DMS53 (cell line): Measurements from ENCODE around the gene WHRN.
A peak's percentile ranks its signal among the peaks of the same experiment; 100 is the strongest.

Experiments used
- DNase-seq: peaks from one replicate; lab custom pipeline; 2025; lab: John Stamatoyannopoulos, UW

WHRN gene

DNA sequence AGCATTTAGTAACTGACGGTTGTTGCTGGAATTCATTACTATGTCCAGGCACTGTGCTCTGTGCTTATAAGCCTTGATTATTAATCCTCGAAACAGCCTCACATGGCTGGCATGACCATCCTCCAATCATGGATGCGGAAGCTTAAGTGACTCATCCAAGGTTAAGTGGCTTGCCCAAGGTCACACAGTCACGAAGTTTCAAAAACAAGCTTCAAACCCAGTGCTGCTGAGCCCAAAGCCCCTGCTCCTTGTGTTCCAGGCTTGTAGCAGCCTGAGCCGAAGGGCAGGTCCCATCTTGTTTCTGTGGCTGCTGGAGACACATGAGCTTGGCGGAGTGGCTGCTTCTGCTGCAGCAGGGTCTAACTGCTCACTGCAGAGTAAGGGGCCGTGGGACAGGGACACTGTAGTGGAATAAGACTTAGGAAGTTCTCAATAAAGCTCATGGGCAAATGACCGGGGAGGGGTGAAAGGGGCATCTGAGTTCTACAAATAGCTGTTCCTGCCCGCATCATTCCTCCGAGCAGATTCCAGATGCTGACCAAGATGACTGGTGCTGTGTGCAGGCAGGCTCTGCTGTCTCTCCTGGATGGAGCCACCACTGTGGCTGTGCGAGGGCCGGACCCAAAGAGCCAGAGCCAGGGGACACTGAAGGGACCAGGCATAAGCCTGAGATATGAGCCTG is 32.4 kb downstream of the WHRN start:
- DNase-seq = no peak

DNA sequence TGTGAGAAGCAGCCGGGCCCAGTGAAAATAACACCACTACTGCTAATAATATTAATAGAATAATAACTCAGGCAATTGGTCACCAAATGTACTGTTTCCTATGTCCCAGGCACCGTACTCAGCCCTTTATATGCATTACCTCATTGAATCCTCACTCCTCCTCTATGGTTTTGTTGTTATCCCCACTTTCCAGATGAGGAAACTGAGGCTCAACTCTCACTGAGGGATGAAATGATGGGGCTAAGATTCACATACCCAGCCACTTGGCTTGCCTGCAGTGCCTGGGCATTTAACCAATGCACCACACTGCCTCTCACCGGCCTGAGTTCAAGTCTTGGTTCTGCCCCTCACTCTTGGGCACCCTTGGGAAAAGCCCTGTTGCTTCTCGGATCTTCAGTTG is 34.1 kb downstream of the WHRN start:
- no peak for DNase-seq

DNA sequence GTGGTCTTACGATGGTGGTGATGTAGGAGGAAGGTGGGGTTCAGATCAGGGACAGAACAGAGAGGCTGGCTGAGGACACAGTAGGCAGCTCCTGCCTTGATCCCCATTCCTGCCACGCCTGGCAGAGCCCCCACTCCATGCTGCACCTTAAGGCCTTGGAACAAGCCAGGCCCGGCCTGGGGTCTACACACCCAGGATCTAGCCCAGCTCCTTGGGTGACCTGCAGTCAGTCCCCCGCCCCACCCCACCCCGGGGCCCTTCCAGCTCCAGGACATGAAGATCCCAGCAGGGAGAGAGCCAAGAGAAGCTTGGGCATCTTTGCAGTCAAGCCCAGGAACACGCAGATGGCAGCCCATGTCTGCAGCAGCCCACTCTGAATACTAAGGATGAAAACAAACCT is 34.7 kb downstream of the WHRN start:
- DNase-seq = no peak

DNA sequence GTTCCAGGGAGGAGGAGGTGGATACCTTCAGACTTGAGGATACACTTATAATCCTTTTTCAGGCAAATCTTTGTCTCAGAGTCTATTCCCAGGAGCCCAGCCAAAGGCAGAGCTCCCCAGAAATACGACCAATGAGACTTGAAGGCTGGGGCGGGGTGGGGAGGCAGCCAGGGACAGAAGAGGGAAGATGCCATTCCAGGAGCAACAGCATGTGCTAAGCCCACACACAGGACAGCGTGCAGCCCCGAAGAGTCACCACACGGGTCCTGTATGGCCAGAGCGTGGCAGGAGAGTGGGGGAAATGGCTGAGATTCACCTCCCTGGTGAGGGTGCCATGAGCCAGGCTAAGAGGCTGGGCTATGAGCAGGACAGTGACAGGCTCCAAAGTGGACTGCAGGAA is 35.2 kb downstream of the WHRN start:
- DNase-seq = no peak

DNA sequence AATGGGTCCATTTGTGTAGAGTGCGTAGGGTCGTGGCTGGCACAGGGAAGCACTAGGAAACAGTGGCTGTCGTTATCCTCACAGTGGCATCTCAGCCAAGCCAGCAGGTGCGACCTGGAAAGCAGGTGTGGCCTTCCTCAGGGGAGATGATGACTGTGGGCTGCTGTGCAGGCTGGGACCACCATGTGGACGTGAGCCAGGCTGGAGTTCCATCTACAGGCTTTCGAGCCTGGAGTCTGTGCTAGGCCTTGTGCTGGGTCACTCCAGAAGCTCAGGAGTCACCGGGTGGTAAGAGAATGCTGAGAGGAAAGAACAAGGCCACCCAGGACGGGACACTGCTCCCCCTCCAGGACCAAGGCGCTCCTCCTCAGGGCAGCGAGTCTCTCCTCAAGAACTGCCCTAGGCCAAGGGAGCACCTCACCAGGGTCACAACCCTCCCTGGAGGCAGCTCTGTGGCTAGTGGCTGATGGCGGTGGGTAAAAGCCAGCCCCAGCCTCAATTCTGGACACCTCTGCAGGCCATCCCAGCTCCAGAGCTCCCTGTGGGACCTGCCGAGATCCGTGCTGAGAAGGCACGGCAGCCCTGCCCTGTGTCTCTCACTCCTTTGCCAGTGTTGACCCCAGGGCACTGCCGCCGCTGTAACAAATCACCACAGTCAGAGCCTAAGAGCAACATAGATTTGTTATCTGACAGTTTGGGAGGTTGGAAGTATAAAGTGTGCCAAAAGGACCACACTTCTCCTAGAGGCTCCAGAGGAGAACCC is 36.0 kb downstream of the WHRN start:
- no peak for DNase-seq

DNA sequence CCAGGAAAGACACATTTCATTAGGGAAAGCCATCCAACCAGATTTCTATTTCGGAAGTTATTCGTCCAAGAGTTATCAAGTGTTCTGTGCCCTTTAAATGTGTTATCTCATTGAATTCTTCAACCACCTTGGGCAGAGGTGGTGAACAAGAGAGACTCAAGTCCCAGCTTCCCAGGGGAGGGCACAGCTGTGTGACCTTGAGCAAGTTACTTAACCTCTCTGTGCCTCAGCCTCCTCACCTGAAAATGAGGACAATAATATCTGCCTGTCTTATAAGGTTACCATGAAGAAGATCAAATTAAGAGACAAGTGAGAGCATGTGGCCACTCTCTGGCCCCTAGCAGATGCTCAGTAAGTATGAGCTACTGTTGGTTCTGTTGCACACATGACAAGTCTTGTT is 37.4 kb downstream of the WHRN start:
- no peak for DNase-seq

DNA sequence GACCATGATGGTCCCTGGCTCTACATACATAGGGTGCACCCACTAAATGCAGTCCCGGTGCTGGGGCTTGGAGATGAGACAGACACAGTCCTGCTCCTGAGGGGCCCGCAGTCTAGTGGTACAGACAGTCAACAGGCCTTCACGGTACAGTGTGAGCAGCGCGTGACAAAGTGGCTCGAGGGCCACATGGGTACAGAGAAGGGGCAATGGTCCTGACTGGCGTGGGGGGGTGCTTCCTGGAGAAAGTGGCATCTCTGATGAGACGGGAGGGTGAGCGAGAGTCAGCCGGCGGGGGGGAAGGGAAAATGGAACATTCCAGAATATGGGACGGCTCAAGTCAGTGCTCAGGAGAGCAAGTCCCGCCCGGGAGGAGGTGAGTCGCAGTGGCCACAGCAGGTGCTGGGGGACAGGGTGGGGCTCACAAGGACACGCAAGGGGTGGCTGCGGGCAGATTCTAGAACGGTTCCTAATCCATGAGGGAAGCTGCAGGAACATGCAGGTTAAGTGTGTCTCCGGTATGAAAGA is 38.0 kb downstream of the WHRN start:
- no peak for DNase-seq

DNA sequence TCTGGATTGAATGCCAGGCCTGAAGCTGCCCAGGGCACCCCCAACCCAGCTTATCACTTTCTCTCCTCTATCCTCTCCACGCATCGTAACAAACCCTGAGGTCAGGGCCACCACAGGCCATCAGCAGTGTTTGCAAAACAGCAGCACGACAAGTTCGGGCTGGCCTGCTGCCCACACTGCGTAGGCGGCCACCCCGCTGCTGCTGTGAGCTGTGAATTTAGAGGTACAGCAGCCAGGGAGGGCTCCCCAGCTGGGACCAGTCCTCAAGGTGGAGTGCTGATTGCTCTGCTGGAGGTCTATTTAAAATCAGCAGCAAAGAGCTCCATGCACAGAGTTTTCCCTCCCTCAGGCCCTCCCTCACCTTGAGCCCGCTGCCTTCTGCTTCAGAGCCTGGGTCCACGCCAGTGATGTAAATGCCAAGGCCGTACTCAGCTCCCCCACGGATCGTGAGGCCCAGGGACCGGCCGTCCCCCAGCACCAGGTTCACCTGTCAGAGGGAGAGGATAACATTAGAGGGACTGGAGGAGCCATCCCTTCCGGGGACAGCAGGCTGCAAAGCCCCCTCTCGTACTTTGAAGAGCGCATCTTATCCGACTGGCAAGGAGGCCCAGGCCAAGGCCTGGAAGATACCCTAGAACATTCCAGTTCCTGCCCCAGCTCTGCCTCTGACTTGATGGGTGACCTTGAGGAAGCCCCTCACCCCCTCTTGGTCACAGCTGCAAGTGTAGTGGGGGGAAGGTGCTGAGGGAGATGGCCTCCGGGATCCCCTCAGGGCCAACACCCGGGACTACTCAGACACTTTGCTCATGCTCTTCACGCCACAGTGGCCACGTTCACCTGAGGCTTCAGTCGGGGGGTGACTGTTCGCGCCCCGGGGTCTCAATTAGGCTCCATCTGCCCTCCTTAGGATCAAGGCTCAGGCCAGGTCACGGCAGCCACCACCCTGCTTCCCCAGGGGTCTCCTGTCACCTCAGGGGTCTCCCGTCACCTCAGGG is 39.1 kb downstream of the WHRN start:
- DNase-seq = no peak

DNA sequence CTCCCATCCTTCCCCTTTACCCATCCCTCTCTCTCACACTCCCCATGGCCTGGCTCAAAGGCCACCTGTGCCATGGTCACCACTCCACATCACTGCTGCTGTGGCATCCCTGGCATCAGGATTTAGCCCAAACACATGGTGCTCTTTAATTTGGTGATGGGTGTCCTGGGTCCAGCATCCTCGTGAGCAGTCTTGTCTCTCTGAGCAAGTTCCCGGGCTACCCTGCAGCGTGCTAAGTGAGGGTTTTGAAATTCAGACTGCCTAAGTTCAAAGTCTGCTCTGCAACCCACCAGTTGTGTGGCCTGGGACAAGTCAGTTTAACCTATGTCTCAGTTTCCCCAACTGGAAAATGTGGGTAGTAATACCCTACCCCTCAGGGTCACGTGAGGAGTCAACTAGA is 39.9 kb downstream of the WHRN start:
- DNase-seq = no peak

DNA sequence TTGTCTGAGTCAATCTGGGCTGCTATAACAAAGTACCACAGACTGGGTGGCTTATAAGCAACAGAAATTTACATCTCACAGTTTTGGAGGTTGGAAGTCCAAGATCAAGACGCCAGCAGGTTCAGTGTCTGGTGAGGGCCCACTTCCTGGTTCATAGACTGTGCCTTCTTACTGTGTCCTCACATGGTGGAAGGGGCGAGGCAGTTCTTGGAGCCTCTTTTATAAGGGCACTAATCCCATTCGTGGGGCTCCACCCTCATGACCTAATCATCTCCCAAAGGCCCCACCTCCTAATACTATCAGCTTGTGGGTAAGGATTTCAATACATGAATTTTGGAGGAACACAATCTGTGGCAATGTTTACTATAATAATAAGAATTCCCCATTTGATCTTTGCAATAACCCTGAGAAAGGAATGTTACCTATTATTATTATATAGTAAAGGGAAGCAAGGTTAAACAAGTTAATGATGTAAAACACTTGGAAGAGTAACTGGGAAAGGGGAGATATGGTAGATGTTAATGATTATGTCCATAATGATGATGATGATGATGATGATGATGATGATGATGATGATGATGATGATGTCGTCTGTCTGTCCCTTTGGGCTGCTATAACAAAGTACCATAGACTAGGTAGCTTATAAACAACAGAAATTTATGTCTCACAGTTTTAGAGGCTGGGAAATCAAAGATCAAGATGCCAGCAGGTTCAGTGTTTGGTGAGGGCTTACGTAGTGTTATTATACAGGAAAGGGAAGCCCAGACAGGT is 40.8 kb downstream of the WHRN start:
- DNase-seq = no peak

DNA sequence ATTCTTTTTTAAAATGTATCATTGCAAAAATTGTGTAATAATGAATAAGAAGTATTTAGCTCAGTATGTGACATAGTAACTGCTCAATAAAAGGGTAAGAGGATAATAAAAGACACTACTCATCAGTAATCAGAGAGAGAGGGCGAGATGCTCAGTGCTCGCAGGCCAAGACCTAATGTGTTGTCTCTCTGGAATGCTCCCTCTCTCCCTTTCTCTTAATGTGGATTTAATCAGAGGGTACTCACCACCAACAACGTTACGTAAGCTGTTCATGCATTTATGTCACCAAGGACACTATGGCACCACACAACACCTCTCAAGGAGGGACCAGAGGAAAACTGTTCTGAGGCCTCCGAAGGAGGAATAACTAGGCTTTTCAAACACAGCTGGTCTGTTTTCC is 42.5 kb downstream of the WHRN start:
- no peak for DNase-seq

DNA sequence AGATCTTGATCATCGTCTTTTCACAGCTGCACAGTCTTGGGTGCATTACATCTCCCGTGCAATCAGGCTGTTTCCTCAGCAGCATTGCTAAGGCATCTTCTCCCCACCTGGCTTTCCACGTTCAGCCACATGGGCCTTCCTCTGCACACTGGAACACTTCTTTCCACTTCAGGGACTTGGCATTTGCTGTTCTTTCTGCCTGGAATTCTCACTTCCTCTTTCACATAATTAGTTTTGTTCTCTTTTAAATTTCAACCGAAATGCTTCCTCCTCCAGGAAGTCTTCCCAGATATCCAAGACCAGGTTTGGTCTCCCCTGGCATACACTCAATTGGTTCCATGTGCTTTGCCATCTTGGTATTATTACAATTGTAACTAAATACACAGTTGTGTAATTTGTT is 43.8 kb downstream of the WHRN start:
- no peak for DNase-seq

DNA sequence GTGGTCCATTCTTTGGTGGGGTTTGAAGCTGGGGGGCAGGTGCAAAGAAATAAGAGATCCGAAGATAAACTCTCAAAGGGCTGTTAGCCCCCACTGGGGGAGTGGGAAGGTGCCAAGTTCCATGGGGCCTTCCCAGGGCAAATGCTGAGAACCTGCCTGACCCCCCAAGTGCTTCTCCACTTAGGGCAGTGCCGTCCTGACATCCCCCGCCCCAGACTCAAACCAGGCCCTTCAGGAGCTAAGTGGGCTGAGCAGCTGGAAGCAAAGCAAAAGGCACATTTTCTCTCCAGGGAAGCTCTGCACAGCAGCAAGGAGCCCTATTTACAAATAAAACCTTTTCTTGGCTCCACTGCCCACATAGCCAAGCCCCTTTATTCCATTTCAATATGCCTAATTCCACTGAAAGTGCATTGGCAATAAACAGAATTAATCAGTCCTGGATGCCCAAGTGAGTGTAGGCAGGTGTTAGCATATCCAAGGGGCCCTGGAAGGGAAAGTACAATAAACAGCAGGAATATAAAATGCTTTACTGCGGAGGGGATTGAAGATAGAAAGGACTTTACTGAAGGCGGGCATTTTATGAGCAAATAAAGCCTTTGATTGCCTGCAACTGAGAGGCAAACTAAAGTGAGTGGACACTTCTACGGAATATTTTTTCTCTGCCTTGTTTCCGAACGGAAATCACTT is 44.6 kb downstream of the WHRN start:
- no peak for DNase-seq

DNA sequence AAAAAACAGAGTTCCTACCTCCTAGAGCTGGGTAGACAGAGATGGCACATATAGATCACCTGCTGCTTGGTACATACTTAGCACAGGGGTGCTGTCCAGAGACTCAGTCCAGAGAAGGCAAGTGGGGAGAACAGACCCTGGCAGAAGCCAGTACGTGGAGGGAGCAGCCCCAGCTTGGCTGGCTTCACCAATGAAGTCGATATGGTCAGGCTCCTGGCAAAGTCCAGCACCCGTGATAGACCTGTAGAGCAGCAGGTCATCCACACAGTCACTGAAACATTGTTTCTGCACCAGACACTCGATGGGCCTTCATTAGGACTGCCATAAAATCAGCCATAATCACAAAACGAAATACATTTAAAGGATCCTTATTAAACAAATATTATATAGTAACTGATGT is 45.8 kb downstream of the WHRN start:
- no peak for DNase-seq

DNA sequence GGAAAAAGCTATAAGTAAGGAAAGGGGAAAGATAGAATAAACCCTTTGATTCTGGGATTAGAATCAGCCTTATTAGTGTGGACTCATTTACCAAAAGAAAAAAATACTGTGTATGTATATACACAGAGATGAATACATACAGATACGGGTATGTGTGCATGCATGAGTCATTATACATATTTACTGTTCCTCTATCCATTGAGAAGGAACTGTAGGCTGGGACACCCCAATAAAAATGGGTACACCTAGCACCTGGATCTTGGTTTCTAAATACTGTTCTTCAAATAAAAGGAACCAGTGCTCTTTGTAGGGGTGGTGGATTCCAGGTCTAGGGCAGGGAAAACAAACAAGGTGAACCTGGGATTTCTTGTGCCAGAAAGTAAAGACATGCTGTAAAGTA is 48.3 kb downstream of the WHRN start:
- DNase-seq = peak; percentile 56

DNA sequence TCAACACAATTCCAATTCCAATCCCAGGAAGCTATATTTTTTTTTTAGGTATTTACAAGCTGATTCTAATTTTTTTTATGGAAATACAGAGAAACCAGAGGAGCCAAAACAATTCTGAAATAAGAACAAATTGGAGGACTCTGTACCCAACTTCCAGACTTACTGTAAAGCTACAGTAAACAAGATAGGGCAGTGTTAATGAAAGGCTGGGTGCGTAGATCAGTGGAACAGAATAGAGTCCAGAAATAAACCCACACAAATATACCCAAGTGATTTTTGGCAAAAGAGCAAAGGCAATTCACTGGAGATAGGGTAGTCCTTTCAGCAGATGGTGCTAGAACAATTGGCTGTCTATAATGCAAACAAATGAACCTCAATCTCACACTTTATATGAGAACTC is 50.6 kb downstream of the WHRN start:
- no peak for DNase-seq

DNA sequence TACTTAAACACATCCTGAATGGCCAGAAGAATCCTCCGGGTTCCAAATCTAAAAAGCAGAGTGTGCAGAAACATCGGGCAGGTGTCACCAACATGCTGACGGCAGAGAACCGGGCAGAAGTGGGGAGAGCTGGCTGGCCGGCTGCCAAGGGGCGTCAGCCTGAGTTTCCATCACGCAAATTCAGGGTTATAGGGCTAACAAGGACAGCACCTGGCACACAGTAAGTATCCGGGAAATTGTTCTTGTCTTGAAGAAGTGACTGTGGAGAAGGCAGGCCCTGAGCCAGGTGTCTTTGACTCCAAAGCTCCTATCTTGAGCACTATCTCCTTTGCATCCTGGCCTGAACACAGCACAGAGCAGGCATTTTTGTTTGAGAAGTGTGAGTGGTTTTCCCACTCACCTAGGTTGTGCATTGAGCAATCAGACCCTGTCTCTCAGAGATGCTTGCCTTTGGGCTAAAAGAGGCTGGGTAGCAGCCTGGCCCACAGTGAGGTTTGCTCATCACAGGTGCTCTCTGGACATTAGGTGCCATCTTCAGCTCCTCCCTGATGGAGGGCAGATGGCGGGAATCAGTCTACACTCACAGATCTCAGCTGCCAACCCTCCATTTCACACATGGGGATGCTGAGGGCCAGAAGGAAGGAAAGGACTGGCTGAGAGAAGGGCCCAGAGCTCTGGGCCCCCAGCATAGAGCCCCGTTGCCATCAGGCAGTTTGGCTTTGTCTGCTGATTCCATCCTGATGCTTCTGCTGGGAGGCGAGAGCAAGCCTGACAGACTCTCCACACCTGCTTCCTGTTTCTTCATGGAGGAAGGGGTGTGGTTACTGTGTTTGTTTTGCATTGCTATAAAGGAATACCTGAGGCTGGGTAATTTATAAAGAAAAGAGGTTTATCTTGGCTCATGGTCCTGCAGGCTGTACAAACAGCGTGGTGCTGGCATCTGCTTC is 52.8 kb downstream of the WHRN start:
- DNase-seq = peak; percentile 77

DNA sequence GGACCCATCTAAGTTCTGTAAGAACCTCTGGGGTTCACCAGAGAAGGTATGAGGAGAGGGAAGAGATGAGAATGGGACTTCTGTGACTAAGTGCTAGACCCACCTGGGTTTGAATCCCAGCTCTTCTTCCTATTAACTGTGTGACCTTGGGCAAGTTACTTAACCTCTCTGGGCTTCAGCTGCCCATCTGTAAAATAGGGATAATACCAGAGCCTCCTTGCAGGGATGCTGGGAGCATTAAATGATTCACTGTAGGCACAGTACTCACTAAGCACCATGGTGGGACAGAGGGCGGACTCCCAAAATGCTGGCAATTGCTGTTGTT is 53.6 kb downstream of the WHRN start:
- DNase-seq = no peak

DNA sequence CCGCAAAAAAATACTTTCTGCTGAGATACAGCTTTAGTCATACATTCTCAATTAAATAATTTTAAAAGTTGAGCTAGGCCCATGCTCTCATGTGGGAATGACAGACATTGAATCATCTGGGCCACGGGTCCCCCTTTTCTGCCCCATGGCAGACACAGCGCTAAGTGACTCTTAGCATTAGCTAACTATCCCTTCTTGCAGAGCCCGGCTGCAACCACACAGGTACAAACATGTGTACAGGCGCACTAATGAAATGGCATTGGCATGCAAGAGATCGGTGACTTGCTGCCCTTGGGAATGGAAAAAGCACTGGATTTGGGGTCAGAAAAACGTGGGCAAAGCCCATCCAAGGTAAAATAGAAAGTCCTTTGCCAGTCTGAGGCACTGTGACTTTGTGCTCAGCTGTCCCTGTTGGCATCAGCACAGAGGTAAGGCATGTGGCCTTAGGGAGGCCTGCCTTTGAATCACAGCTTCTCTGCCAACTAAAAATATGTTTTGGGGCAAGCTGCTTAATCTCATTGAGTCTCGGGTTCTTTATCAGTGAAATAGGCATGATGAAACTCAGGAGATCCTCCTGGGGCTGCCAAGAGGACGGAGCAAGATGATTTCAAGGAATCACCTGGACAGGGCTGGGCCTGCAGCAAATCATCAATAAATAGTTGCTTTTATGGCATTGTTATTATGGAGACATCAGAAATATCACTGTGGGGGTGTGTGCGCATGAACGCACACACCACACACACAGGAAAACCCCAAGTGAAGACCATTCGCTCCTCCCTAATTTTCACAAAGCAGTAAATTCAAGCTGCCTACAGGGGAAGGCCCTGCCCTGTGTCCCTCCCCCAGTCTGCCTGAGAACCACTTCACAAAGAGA is 54.2 kb downstream of the WHRN start:
- no peak for DNase-seq
